Thoracic aorta endothelial cell (primary cell): Measurements from ENCODE around the gene NIPA2. TPM values are rescaled to one million over a fixed set of nuclear protein-coding genes. Genes with fewer than 3 reads are reported as not detected.

ENCODE experiments used
- total RNA-seq: library from RNA; depleted of rRNA; stranded (reverse); fragments of >200 nt; gene quantifications from 2 replicates; pipeline ENCODE4 v1.2.3, GENCODE V29; 2012

The NIPA2 gene
- total RNA-seq = 118 and 133 TPM in 2 replicates

DNA sequence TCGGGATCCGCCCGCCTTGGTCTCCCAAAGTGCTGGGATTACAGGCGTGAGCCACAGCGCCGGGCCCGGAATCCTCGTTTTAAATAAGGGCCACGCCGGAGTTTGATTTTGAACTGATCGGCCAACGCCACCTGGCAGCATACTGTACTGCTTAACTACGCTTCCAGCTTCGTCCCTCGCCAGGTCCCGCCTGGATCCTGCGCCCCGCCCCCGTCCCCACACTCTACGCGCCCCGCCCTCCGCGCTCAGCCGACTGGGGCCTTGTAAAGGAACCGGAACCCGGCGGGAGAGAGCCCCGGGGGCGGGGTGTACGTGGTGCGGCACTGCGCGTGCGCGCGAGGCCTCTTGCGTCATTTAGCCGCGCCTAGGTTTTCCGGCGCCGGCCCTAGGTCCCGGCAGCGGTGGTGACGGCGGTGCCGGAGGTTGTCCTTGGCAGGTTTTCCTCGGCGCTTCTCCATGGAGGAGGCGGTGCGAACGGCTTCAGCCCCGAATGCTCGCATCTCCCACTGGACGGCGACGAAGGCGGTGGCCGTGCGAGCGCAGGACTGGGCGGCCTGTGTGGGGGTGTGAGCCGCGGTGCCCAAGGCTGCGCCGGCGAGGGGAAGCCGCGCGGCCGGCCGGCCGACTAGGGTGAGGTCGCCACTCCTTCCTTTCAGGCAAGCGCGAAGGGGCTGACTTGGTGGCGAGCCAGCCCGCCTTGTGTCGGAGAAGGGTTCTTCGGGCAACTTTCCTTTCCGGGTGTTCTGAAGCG lies at the start of gene NIPA2:
Gene NIPA2 (plus strand): TSS at position 375 of the 751 bp plus-strand sequence. CDS start 13,066 bp downstream, outside the sequence.

Other genes starting within 250 kb of the NIPA2 start
- gene NIPA1, start 52.0 kb upstream of the NIPA2 start, total RNA-seq = 16.6 and 20.7 TPM in 2 replicates
- 111 and 125 TPM in 2 replicates for gene CYFIP1, start 141.7 kb downstream of the NIPA2 start, total RNA-seq
- 29.3 and 33.2 TPM in 2 replicates for gene TUBGCP5, start 200.9 kb downstream of the NIPA2 start, total RNA-seq